Measurements from ENCODE around the gene FREM1.

DNA sequence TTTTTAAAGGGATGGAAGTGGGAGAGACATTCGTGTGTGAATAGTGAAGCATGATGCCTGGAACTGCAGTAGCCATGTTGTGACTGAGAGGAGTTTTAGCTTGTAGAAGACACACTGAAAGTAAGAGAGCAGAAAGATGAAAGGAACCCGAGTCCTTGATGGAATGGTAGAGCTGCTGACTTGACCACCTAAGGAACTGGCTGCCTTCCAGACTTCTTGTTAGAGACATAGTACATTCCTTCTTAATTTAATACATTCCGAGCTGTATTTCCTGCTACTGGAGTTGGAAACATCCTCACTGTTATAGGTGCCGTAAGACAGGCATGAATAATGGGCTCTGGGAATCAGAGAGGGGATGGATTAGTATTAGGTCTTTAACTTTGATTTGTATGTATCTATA lies 195.1 kb downstream of the FREM1 start:
- TF ChIP-seq ZNF274 (IDR thresholded peaks at IDR 0.05; ENCODE audit: low read depth, low read length) (no peak), YY1 (IDR thresholded peaks at IDR 0.05; ENCODE audit: insufficient read depth, insufficient read length) (no peak), SUZ12 (IDR thresholded peaks at IDR 0.05; ENCODE audit: extremely low read depth, insufficient read depth, insufficient read length) (no peak)

Measured in NT2/D1 (cell line).